Ovary (tissue), 9 donors: Measurements from ENCODE around the gene OSBPL8. TPM values are rescaled to one million over a fixed set of nuclear protein-coding genes. Genes with fewer than 3 reads are reported as not detected.
"Not testable (repeated sequence)": the region's sequence is repeated elsewhere in the genome, so short reads cannot be mapped to it uniquely, and the experiment has no call there.

Experiments used
- DNase-seq, 5 donors: peaks; one replicate each; pipeline ENCODE4 v3.0.0-alpha.2; 2019 to 2020
- H3K27ac ChIP-seq, 2 donors: fragments of 200-600 bp; one replicate each; pipeline versions ENCODE4 v1.5.1 to v1.8.0; 2019 to 2022
- H3K27me3 ChIP-seq: fragments of 200-600 bp; one replicate; pipeline ENCODE4 v1.8.0; 2022
- H3K36me3 ChIP-seq: fragments of 200-600 bp; sonication (generic); one replicate; pipeline ENCODE4 v1.5.1; 2019
- H3K4me1 ChIP-seq: one replicate; pipeline ENCODE4 v1.8.1; 2013; ENCODE audit warnings: mild to moderate bottlenecking, moderate library complexity; ENCODE audit not compliant: insufficient read depth
- H3K4me3 ChIP-seq: fragments of 200-600 bp; sonication (generic); one replicate; pipeline ENCODE4 v1.5.1; 2017
- H3K9me3 ChIP-seq, 2 donors: fragments of 200-600 bp in 1 of 2; sonication (generic) in 1 of 2; one replicate each; pipeline versions ENCODE4 v1.5.1 to v1.8.1; 2013 to 2019; ENCODE audit warnings: mild to moderate bottlenecking in 1 of 2, moderate library complexity in 1 of 2
- CTCF ChIP-seq, 3 donors: fragments of 450-650 bp in 2 of 3; fragments of 200-600 bp in 1 of 3; IDR thresholded peaks; one replicate each; pipeline versions ENCODE4 v1.5.1 to v1.8.0; 2016 to 2022; ENCODE audit warnings: antibody characterized with exemption in 3 of 3, mild to moderate bottlenecking in 1 of 3
- EP300 ChIP-seq: sonication (generic); formaldehyde crosslinking; IDR thresholded peaks from one replicate; pipeline ENCODE4 v1.6.1; 2017; ENCODE audit warnings: antibody characterized with exemption
- POLR2A ChIP-seq: fragments of 450-650 bp; IDR thresholded peaks from one replicate; pipeline ENCODE4 v1.6.1; 2017; ENCODE audit warnings: antibody characterized with exemption, mild to moderate bottlenecking, moderate library complexity
- WGBS, 3 donors: extraction: QIAGEN DNeasy Blood & Tissue Kit in 1 of 3; methylation state at CpG; one replicate each; pipeline versions ENCODE4 v1.1.5 to v1.1.7; 2013 to 2017; 5-methylcytosine and 5-hydroxymethylcytosine counted together
- intact Hi-C, 4 donors: fragments of 100-400 bp; cut with DNase I; formaldehyde crosslinking; loops; one replicate each; pipeline versions ENCODE4 v1.11.0 to v1.15.1; 2022 to 2023
- polyA plus RNA-seq, 2 donors: library from polyadenylated mRNA; stranded (reverse); fragments of 200-250 nt in 1 of 2; fragments of 350-450 nt in 1 of 2; fragmentation: Illumina TruSeq in 1 of 2; extraction: RNeasy Lipid Tissue Mini Kit (QIAGEN cat#74804) in 1 of 2; gene quantifications; one replicate each; pipeline ENCODE4 v1.2.3, GENCODE V29; 2013 to 2014
- total RNA-seq, 7 donors: library from RNA; depleted of rRNA in 2 of 7; stranded (reverse); fragments of >200 nt in 2 of 7; fragmentation: NEBNext Ultra II Directional in 3 of 7; extraction: Animal tissue kit (Norgen Biotek cat#: 25700) in 3 of 7; gene quantifications; one replicate each; pipeline versions ENCODE4 v1.1.0 to v1.2.4, GENCODE V29; 2016 to 2023
- donor health status: DM: no; HTN: no; CAD: no; lungs with moderate emphysema.
- donor health status: DM: no; HTN: no; CAD: no.
- donor health status: Bipolar disorder and iron deficiency.
- donor health status: DM: yes; HTN: yes; CAD: no.
- donor health status: DM: no; HTN: no; CAD: no.
- donor health status: DM: yes; HTN: yes; CAD: no.

The OSBPL8 gene
- total and polyA plus RNA-seq, 9 donors, result 12.5 to 63.0 (median 56.9) TPM

DNA sequence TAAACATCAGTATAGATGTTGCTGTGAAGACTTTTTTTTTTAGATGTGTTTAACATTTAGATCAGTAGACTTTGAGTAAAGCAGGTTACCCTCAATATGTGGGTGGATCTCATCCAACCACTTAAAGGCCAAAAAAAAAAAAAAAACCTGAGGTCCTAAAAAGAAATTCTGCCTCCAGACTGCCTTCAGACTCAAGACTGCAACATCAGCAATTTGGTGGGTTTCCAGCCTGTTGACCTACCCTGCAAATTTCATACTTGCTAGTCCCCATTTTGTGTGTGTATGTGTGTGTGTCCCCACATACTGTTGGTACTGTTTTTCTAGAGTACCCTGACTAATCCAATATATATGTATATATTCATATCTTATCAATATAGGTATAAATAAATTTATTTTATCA is 55.6 kb downstream of the OSBPL8 start:
- no peaks in the 10 kb centered on the region for H3K36me3 ChIP-seq
- H3K27ac ChIP-seq, result no peak overlapping the region
- TF ChIP-seq EP300 (no peak), POLR2A (no peak), CTCF (IDR thresholded peaks at IDR 0.05) (no peak)
- intact Hi-C loops, result no loop called here
- H3K9me3 ChIP-seq, result no peaks in the 10 kb centered on the region
- no peaks in the 10 kb centered on the region for H3K27me3 ChIP-seq
- no peaks in the 10 kb centered on the region for H3K4me1 ChIP-seq
- H3K4me3 ChIP-seq, result no peak overlapping the region
- no peak for DNase-seq

DNA sequence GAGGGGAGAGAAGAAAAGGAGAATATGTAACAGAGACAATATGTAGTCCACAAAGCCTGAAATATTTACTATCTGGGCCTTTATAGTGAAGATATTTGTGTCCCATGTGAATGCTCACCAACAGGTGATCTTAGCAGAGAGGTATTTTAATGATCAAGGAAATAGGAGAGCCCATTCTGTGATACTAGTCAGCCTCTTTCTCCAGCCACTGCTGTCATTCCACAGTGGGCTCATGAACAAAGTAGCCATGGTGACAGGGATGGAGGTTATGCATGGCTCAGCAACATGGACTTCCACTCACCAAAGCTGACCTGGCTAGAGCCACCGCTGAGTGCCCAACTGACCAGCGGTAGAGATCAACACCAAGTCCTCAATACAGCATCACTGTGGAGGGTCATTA is 58.2 kb downstream of the OSBPL8 start:
- no peak for DNase-seq
- WGBS, 3 donors, result 95 to 100% (median 100%) methylated on average over 2 of the region's 2 CpGs
- Histone ChIP-seq H3K4me3 (no peak overlapping the region), H3K36me3 (no peaks in the 10 kb centered on the region), H3K27me3 (no peaks in the 10 kb centered on the region), H3K9me3 (no peaks in the 10 kb centered on the region), H3K4me1 (no peaks in the 10 kb centered on the region), H3K27ac (no peak overlapping the region)
- intact Hi-C loops, result no loop called here
- no peak for TF ChIP-seq EP300
- no peak for TF ChIP-seq POLR2A

DNA sequence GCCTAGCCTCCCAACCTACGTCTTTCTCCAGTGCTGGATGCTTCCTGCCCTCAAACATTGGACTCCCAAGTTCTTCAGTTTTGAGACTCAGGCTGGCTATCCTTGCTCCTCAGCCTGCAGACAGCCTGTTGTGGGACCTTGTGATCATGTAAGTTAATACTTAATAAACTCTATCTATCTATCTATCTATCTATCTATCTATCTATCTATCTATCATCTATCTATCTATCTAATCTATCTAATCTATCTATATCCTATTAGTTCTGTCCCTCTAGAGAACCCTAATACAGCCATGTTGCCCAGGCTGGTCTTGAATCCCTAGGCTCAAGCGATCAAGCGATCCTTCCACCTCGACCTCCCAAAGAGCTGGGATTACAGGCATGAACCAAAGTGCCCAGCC is 60.4 kb downstream of the OSBPL8 start:
- H3K27me3 ChIP-seq, H3K36me3 ChIP-seq, H3K4me3 ChIP-seq, DNase-seq, H3K9me3 ChIP-seq, H3K27ac ChIP-seq, intact Hi-C loops, H3K4me1 ChIP-seq: not testable (repeated sequence)
- WGBS, 3 donors, result 96 to 98% (median 97%) methylated on average over 4 of the region's 4 CpGs

GRCh38 chr12:76495556-76495955 is 64.0 kb downstream of the OSBPL8 start:
- H3K36me3 ChIP-seq, result no peaks in the 10 kb centered on the region
- H3K4me3 ChIP-seq, result no peak overlapping the region
- no peak for DNase-seq
- H3K27me3 ChIP-seq, result no peaks in the 10 kb centered on the region
- TF ChIP-seq POLR2A (no peak), CTCF (IDR thresholded peaks at IDR 0.05) (no peak), EP300 (no peak)
- H3K4me1 ChIP-seq, result no peaks in the 10 kb centered on the region
- intact Hi-C loops, result no loop called here
- H3K27ac ChIP-seq, result no peak overlapping the region
- WGBS, 3 donors, result 86 to 93% (median 86%) methylated on average over 1 of the region's 1 CpG
- peaks cover 0 to 2% of the 10 kb centered on the region in 2 donors for H3K9me3 ChIP-seq

DNA sequence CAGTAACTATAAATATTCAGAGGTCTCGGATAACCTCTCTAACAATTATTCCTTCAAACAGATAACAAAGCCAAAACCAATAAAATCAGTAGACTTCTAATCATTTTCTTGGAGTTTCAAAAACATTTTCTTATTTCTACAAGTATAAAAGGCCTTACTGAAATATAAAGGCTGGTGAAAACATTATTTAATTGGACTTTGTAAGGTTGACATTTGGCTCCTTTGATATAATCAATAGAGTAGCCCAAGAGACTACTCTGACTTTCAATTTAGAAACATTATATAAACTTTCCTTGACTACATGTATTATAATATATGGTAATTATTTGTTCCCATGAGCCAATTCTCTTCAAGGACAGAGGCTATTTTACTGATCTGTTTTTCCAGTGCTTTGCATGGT is 68.3 kb downstream of the OSBPL8 start:
- H3K27me3 ChIP-seq, result no peaks in the 10 kb centered on the region
- no peak for DNase-seq
- intact Hi-C loops, result no loop called here
- no peaks in the 10 kb centered on the region for H3K4me1 ChIP-seq
- WGBS, 3 donors, result 96 to 99% (median 98%) methylated on average over 1 of the region's 1 CpG
- no peak overlapping the region for H3K4me3 ChIP-seq
- no peak overlapping the region for H3K27ac ChIP-seq
- H3K36me3 ChIP-seq, result no peaks in the 10 kb centered on the region
- H3K9me3 ChIP-seq, result peaks cover 0 to 2% of the 10 kb centered on the region in 2 donors
- TF ChIP-seq EP300 (no peak), POLR2A (no peak), CTCF (IDR thresholded peaks at IDR 0.05) (no peak)

- Histone ChIP-seq H3K27me3 (no peaks in the 10 kb centered on the region), H3K4me1 (no peaks in the 10 kb centered on the region), H3K4me3 (no peak overlapping the region), H3K36me3 (no peaks in the 10 kb centered on the region), H3K27ac (no peak overlapping the region), H3K9me3 (peaks cover 0 to 2% of the 10 kb centered on the region in 2 donors)
- DNase-seq, result no peak
- TF ChIP-seq CTCF (IDR thresholded peaks at IDR 0.05), result no peak
- TF ChIP-seq POLR2A, result no peak
- TF ChIP-seq EP300, result no peak
- intact Hi-C loops, result no loop called here
- WGBS, 3 donors, result 86 to 93% (median 88%) methylated on average over 4 of the region's 4 CpGs
Observed at GRCh38 chr12:76490763-76491162, 68.8 kb downstream of the OSBPL8 start.
